K562 (cell line): ENCODE measurements around the gene TMEM209. TPM values are rescaled to one million over a fixed set of nuclear protein-coding genes. Genes with fewer than 3 reads are reported as not detected.

Source experiments
- ATAC-seq: fragments of 200-7000 bp; cut with Tn5 transposase; 3 replicates; pipeline ENCODE4 v1.9.1; 2020; ENCODE audit warnings: moderate library complexity
- BruUV-seq: library from RNA; stranded (reverse); fragments of 400-500 nt; replicated peaks from 2 replicates; lab custom pipeline; 2021; lab: Mats Ljungman, UMichigan
- CTCF ChIA-PET: fragments of 300-600 bp; formaldehyde crosslinking; extraction: SDS; loops from one replicate; lab custom pipeline; 2021; ENCODE audit warnings: low intra/inter-chr PET ratio; lab: Yijun Ruan, JAX
- POLR2A ChIA-PET: fragments of 300-600, 350-650 bp; sonication (Branson Sonifier 250); formaldehyde crosslinking; extraction: SDS; loops from one replicate; lab custom pipeline; 2021; ENCODE audit warnings: antibody characterized with exemption, inconsistent platforms; lab: Yijun Ruan, JAX
- DNase-seq, 4 experiments: peaks; one replicate each; pipeline versions ENCODE4 v3.0.0 to v3.0.0-alpha.2; 2011 to 2018; ENCODE audit warnings: low spot score in 3 of 4, mixed read lengths in 3 of 4; ENCODE audit errors: extremely low read depth in 1 of 4
- FAIRE-seq: peaks from 2 replicates; lab custom pipeline; 2011; peaks lifted over from hg19 to GRCh38; lab: Jason Lieb, UNC
- H2AFZ ChIP-seq: 2 replicates; pipeline ENCODE4 v1.6.0; 2011; ENCODE audit warnings: low read depth, low read length, control low read depth, inconsistent platforms
- H3K27ac ChIP-seq: fragments of 200-600 bp; 3 replicates; pipeline ENCODE4 v1.8.0; 2011; ENCODE audit warnings: low read depth, mild to moderate bottlenecking, control low read depth, inconsistent platforms, low read length, moderate library complexity, mixed read lengths; ENCODE audit errors: extremely low read depth
- H3K27me3 ChIP-seq, 2 experiments: fragments of 300-600 bp in 1 of 2; 2 replicates in 1 of 2; 3 replicates in 1 of 2; pipeline versions ENCODE4 v1.6.0 to v1.8.0; 2011; ENCODE audit warnings: inconsistent platforms in 2 of 2, low read length in 2 of 2, mild to moderate bottlenecking in 1 of 2, mixed read lengths in 1 of 2, moderate library complexity in 1 of 2; ENCODE audit not compliant: control insufficient read depth in 2 of 2, insufficient read depth in 2 of 2
- H3K36me3 ChIP-seq: fragments of 300-600 bp; 3 replicates; pipeline ENCODE4 v1.8.0; 2011; ENCODE audit warnings: mild to moderate bottlenecking, low read length, inconsistent platforms; ENCODE audit not compliant: control insufficient read depth, insufficient read depth
- H3K4me1 ChIP-seq, 2 experiments: fragments of 200-600 bp in 1 of 2; replicated peaks in 1 of 2; 2 replicates in 1 of 2; 3 replicates in 1 of 2; pipeline versions ENCODE4 v1.5.1 to v1.8.0; 2011; ENCODE audit warnings: inconsistent platforms in 2 of 2, low read length in 2 of 2, mild to moderate bottlenecking in 1 of 2, mixed read lengths in 1 of 2, moderate library complexity in 1 of 2; ENCODE audit not compliant: control insufficient read depth in 2 of 2, insufficient read depth in 2 of 2
- H3K4me2 ChIP-seq: 2 replicates; pipeline ENCODE4 v1.6.1; 2011; ENCODE audit warnings: low read length, control low read depth, inconsistent platforms, mixed read lengths; ENCODE audit not compliant: insufficient read depth
- H3K4me3 ChIP-seq: fragments of 200-600 bp; sonication (generic), shearing (Covaris generic); 2 replicates; pipeline ENCODE4 v1.5.1; 2016; ENCODE audit warnings: control low read depth, inconsistent platforms
- H3K79me2 ChIP-seq: fragments of 200-600 bp; 3 replicates; pipeline ENCODE4 v1.8.0; 2011; ENCODE audit warnings: low read length, inconsistent platforms; ENCODE audit not compliant: control insufficient read depth, insufficient read depth
- H3K9ac ChIP-seq, 2 experiments: 2 replicates each; pipeline versions ENCODE4 v1.6.0 to v1.6.1; 2011; ENCODE audit warnings: low read depth in 2 of 2, low read length in 2 of 2, control low read depth in 1 of 2, inconsistent platforms in 1 of 2, mild to moderate bottlenecking in 1 of 2, mixed read lengths in 1 of 2; ENCODE audit not compliant: insufficient read depth in 1 of 2
- H3K9me1 ChIP-seq: one replicate; pipeline ENCODE4 v1.6.0; 2011; ENCODE audit warnings: inconsistent platforms, mild to moderate bottlenecking, low read length, moderate library complexity; ENCODE audit not compliant: control insufficient read depth, insufficient read depth
- H3K9me3 ChIP-seq: replicated peaks from 2 replicates; pipeline ENCODE4 v1.5.1; 2011; ENCODE audit warnings: low read depth, low read length, inconsistent platforms; ENCODE audit not compliant: control insufficient read depth, insufficient read depth
- H4K20me1 ChIP-seq: replicated peaks from 2 replicates; pipeline ENCODE4 v1.6.1; 2011; ENCODE audit warnings: low read length, inconsistent platforms, mixed read lengths; ENCODE audit not compliant: control insufficient read depth, insufficient read depth
- CBX2 ChIP-seq: fragments of 200-600 bp; sonication (generic); IDR thresholded peaks from one replicate; pipeline ENCODE4 v1.6.1; 2012; ENCODE audit warnings: mild to moderate bottlenecking, low read length, inconsistent platforms; ENCODE audit not compliant: insufficient read depth, poor library complexity, severe bottlenecking
- CEBPG ChIP-seq, 3 experiments: fragments of 200-800 bp in 1 of 3; sonication (Bioruptor generic) in 1 of 3; sonication (generic) in 1 of 3; formaldehyde crosslinking in 1 of 3; IDR thresholded peaks in 2 of 3; conservative IDR thresholded peaks in 1 of 3; 2 replicates each; pipeline versions ENCODE4 v1.6.1 to v1.8.0; 2016 to 2022; ENCODE audit warnings: missing compliant biosample characterization in 2 of 3, missing genetic modification characterization in 2 of 3, mild to moderate bottlenecking in 1 of 3, missing genetic modification reagents in 1 of 3
- EZH2 ChIP-seq: IDR thresholded peaks from 2 replicates; pipeline ENCODE4 v1.6.1; 2012; ENCODE audit warnings: low read depth, mild to moderate bottlenecking, inconsistent platforms, low read length, borderline replicate concordance
- FOXM1 ChIP-seq, 2 experiments: fragments of 450-650 bp in 1 of 2; sonication (generic) in 1 of 2; formaldehyde crosslinking in 1 of 2; IDR thresholded peaks; 2 replicates each; pipeline versions ENCODE4 v1.6.1 to v1.9.0; 2017 to 2022; ENCODE audit warnings: low read depth in 2 of 2, mild to moderate bottlenecking in 2 of 2, missing genetic modification reagents in 1 of 2, moderate library complexity in 1 of 2
- JUND ChIP-seq, 2 experiments: IDR thresholded peaks; 2 replicates in 1 of 2; 3 replicates in 1 of 2; pipeline ENCODE4 v1.6.1; 2011; ENCODE audit warnings: borderline replicate concordance in 2 of 2, low read depth in 2 of 2, low read length in 2 of 2, improper control_type of control experiment in 1 of 2, missing biosample characterization in 1 of 2, missing genetic modification characterization in 1 of 2, missing genetic modification reagents in 1 of 2
- NFIC ChIP-seq: fragments of 450-650 bp; IDR thresholded peaks from 2 replicates; pipeline ENCODE4 v1.6.1; 2017; ENCODE audit warnings: mild to moderate bottlenecking, inconsistent platforms
- NR2C2 ChIP-seq, 2 experiments: fragments of 200-800 bp in 1 of 2; sonication (Bioruptor generic) in 1 of 2; sonication (generic) in 1 of 2; formaldehyde crosslinking in 1 of 2; IDR thresholded peaks; 2 replicates each; pipeline versions ENCODE4 v1.6.1 to v1.8.0; 2016 to 2022; ENCODE audit warnings: mild to moderate bottlenecking in 1 of 2, missing compliant biosample characterization in 1 of 2, missing genetic modification characterization in 1 of 2, missing genetic modification reagents in 1 of 2
- SMAD1 ChIP-seq: fragments of 150-350 bp; IDR thresholded peaks from 2 replicates; pipeline ENCODE4 v1.6.1; 2014; ENCODE audit warnings: low read length, low read depth; ENCODE audit not compliant: partially characterized antibody
- TCF3 ChIP-seq: sonication (generic); formaldehyde crosslinking; IDR thresholded peaks from 2 replicates; pipeline ENCODE4 v1.4.0; 2020; ENCODE audit warnings: mild to moderate bottlenecking, missing genetic modification reagents
- TFAM ChIP-seq: fragments of 250-450 bp; sonication (Bioruptor Pico); conservative IDR thresholded peaks from 2 replicates; pipeline ENCODE4 v1.5.0; 2021; ENCODE audit warnings: mild to moderate bottlenecking, moderate library complexity
- THRAP3 ChIP-seq: fragments of 450-650 bp; IDR thresholded peaks from 2 replicates; pipeline ENCODE4 v1.6.1; 2016; ENCODE audit warnings: mild to moderate bottlenecking, inconsistent platforms, borderline replicate concordance
- U2AF2 ChIP-seq: fragments of 200-400 bp; formaldehyde crosslinking; optimal IDR thresholded peaks from 2 replicates; pipeline ENCODE3; 2017; ENCODE audit warnings: low read depth, mild to moderate bottlenecking, low read length
- WGBS: fragments of 100-300 bp; shearing (Covaris generic); methylation state at CpG from one replicate; pipeline ENCODE4 v1.1.6; 2016; ENCODE audit warnings: low coverage, mixed read lengths; ENCODE audit not compliant: insufficient coverage; ENCODE audit errors: missing lambda C conversion rate; 5-methylcytosine and 5-hydroxymethylcytosine counted together
- in situ Hi-C: fragments of 300-500 bp; cut with MboI; formaldehyde crosslinking; loops from 4 replicates; pipeline ENCODE4 v1.15.0; 2018; ENCODE audit warnings: inconsistent platforms, mixed read lengths
- intact Hi-C: fragments of 100-400 bp; cut with micrococcal nuclease; formaldehyde crosslinking; loops from 2 replicates; pipeline ENCODE4 v1.14.2; 2022
- polyA plus RNA-seq, 8 experiments: library from polyadenylated mRNA; depleted of rRNA in 4 of 8; stranded (reverse) in 5 of 8; unstranded in 3 of 8; fragments of >200 nt; fragmentation: Nextera tagmentation in 2 of 8; fragmentation: Illumina TruSeq in 1 of 8; extraction: Ambion mirVana in 2 of 8; extraction: Trizol in 1 of 8; gene quantifications; 2 replicates each; pipeline versions ENCODE4 v1.2.1 to v1.2.3, GENCODE V29; 2011 to 2014; ENCODE audit warnings: inconsistent platforms in 1 of 8, missing spikeins in 1 of 8
- total RNA-seq, 7 experiments: library from RNA; depleted of rRNA in 6 of 7; stranded (reverse); fragments of >200 nt in 6 of 7; fragmentation: Illumina TruSeq in 2 of 7; extraction: Trizol in 2 of 7; gene quantifications; 2 replicates each; pipeline versions ENCODE4 v1.2.1 to v1.2.3, GENCODE V29; 2011 to 2021; ENCODE audit warnings: low replicate concordance in 1 of 7
- TF ChIP-seq, protein P1 (sequence below): fragments of 250-450 bp; sonication (Bioruptor Pico); IDR thresholded peaks from 2 replicates; pipeline ENCODE4 v1.5.0; 2020; ENCODE audit warnings: mild to moderate bottlenecking, borderline replicate concordance
- TF ChIP-seq, protein P2 (sequence below), 2 experiments: fragments of 450-650 bp; conservative IDR thresholded peaks; 2 replicates each; pipeline ENCODE4 v1.6.1; 2017; ENCODE audit warnings: mild to moderate bottlenecking in 2 of 2, moderate library complexity in 2 of 2

TMEM209 gene
- total and polyA plus RNA-seq, 9 of the 15 experiments (the other 6 are each of a cell fraction or from before 2014, with no cell fraction given): 36.8 to 116 (median 76.6) TPM

DNA sequence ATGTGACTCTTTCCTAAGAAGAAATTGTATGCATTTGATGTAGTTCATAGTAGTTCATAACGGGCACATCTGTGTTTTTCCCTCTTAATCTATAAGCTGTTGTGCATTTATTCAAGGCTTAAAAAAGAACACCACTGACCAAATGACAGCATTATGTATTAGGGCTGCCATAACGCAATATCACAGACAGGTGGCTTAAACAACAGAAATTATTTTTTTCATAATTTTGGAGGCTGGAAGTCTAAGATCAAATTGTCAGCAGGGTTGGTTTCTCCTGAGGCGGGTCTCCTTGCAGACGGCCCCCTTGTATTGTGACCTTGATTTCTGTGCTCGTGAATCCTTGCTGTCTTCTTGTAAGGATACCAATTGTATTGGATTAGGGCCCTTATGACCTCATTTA is 1.8 kb upstream of the TMEM209 start (continued):
- TF ChIP-seq, protein P1, sequence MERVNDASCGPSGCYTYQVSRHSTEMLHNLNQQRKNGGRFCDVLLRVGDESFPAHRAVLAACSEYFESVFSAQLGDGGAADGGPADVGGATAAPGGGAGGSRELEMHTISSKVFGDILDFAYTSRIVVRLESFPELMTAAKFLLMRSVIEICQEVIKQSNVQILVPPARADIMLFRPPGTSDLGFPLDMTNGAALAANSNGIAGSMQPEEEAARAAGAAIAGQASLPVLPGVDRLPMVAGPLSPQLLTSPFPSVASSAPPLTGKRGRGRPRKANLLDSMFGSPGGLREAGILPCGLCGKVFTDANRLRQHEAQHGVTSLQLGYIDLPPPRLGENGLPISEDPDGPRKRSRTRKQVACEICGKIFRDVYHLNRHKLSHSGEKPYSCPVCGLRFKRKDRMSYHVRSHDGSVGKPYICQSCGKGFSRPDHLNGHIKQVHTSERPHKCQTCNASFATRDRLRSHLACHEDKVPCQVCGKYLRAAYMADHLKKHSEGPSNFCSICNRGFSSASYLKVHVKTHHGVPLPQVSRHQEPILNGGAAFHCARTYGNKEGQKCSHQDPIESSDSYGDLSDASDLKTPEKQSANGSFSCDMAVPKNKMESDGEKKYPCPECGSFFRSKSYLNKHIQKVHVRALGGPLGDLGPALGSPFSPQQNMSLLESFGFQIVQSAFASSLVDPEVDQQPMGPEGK (CRISPR knock-in tag): no peak
- TF ChIP-seq CEBPG (CRISPR knock-in tag; IDR thresholded peaks at IDR 0.05): 0 out of 2 replicates have a peak, but pooled peaks have one; percentile 27
- TF ChIP-seq CEBPG (tag; conservative IDR thresholded peaks at IDR 0.05 in 1 of 2, IDR thresholded peaks at IDR 0.05 in 1 of 2): no peak
- no peak for TF ChIP-seq TCF3 (CRISPR knock-in tag)

DNA sequence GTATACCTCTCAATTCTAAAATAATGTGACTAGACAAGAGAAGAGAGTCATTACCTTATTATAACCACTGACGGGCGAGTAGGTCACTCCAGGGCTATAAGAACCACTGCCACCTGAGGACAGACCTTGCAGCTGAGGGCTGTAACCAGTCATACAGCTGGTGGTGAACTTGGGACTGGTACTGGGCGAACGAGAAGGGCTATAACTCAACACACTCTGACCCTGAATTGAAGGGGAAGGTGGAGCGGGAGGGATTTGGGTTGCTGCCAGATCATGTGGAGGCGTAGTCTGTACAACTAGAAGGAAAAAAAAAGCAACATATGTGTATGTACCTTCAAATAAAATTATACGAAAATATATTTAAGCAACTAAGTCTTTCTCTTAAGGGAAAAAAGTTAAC is 3.4 kb downstream of the TMEM209 start:
- Histone ChIP-seq H3K4me3 (no peak overlapping the region), H3K79me2 (peaks cover 68% of the 10 kb centered on the region), H2AFZ (0 out of 2 replicates have a peak overlapping the region, but pooled peaks have one; percentile 23), H3K4me2 (peak overlapping the region; percentile 47), H3K9me3 (no peaks in the 10 kb centered on the region; the same call in 1 of the 2 replicates), H3K9ac (peak overlapping the region; percentile 36 to 80; a peak in 2 of 4 replicates), H4K20me1 (no peaks in the 10 kb centered on the region), H3K4me1 (peaks cover 21 to 31% of the 10 kb centered on the region in 2 experiments), H3K9me1 (no peaks in the 10 kb centered on the region), H3K27ac (peak overlapping the region; percentile 31), H3K36me3 (peaks cover 70% of the 10 kb centered on the region), H3K27me3 (no peaks in the 10 kb centered on the region)
- no TSS peak for BruUV-seq
- peak; percentile 65 for FAIRE-seq
- DNase-seq: peak; percentile 30 to 89 (median 56)
- CTCF ChIA-PET: interaction anchor here (0.6 kb wide), 1 partner anchor 14 kb away, joined by 3 read pairs; no protein-coding TSS in a partner anchor
- in situ Hi-C loops (no loop called here), intact Hi-C loops (no loop called here)
- ATAC-seq: peak; percentile 28
- POLR2A ChIA-PET: interaction anchor here (0.6 to 2.0 kb wide), 4 partner anchors 8 to 130 kb away, joined by 3 to 9 read pairs (median 4); no protein-coding TSS in a partner anchor
- 35% methylated on average over 7 of the region's 7 CpGs for WGBS
- TF ChIP-seq SMAD1: peak; percentile 60
- TF ChIP-seq, protein P2, sequence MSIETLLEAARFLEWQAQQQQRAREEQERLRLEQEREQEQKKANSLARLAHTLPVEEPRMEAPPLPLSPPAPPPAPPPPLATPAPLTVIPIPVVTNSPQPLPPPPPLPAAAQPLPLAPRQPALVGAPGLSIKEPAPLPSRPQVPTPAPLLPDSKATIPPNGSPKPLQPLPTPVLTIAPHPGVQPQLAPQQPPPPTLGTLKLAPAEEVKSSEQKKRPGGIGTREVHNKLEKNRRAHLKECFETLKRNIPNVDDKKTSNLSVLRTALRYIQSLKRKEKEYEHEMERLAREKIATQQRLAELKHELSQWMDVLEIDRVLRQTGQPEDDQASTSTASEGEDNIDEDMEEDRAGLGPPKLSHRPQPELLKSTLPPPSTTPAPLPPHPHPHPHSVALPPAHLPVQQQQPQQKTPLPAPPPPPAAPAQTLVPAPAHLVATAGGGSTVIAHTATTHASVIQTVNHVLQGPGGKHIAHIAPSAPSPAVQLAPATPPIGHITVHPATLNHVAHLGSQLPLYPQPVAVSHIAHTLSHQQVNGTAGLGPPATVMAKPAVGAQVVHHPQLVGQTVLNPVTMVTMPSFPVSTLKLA (conservative IDR thresholded peaks at IDR 0.05): 0 out of 4 replicates have a peak, but pooled peaks of 1 of the 2 experiments have one; percentile 11
- no peak for TF ChIP-seq NR2C2 (CRISPR knock-in tag; IDR thresholded peaks at IDR 0.05)
- 0 out of 2 replicates have a peak, but pooled peaks have one; percentile 23 for TF ChIP-seq NR2C2 (tag; IDR thresholded peaks at IDR 0.05)
- TF ChIP-seq U2AF2: no peak
- TF ChIP-seq THRAP3: no peak
- no peak for TF ChIP-seq TFAM (CRISPR knock-in tag)
- no peak for TF ChIP-seq EZH2
- no peak for TF ChIP-seq CBX2
- TF ChIP-seq NFIC: peak; percentile 97
- no peak for TF ChIP-seq FOXM1 (IDR thresholded peaks at IDR 0.05; ENCODE audit: low read depth)
- TF ChIP-seq FOXM1 (CRISPR knock-in tag; IDR thresholded peaks at IDR 0.05; ENCODE audit: low read depth): no peak
- TF ChIP-seq JUND (IDR thresholded peaks at IDR 0.05; ENCODE audit: borderline replicate concordance, low read depth, low read length): 0 out of 2 replicates have a peak, but pooled peaks have one; percentile 8
- TF ChIP-seq JUND (tag; IDR thresholded peaks at IDR 0.05; ENCODE audit: borderline replicate concordance, low read depth, low read length): no peak
